Cardiac muscle cell (in vitro differentiated cells and primary cell): ENCODE results near the gene RSU1. TPM values are rescaled to one million over a fixed set of nuclear protein-coding genes. Genes with fewer than 3 reads are reported as not detected.

Source experiments
- DNase-seq, 2 donors: peaks; one replicate each; pipeline versions ENCODE4 v3.0.0 to v3.0.0-alpha.2; 2010 to 2017; ENCODE audit warnings: low read depth in 1 of 2, low spot score in 1 of 2
- H3K27ac ChIP-seq: fragments of 200-600 bp; sonication (generic); 2 replicates; pipeline ENCODE4 v1.5.1; 2016
- H3K27me3 ChIP-seq: fragments of 200-600 bp; sonication (generic); 2 replicates; pipeline ENCODE4 v1.6.0; 2016; ENCODE audit warnings: control low read depth
- H3K36me3 ChIP-seq: fragments of 200-600 bp; sonication (generic); 2 replicates; pipeline ENCODE4 v1.5.1; 2016; ENCODE audit warnings: control low read depth
- H3K4me1 ChIP-seq: fragments of 200-600 bp; sonication (generic); 2 replicates; pipeline ENCODE4 v1.8.1; 2017; ENCODE audit warnings: low read depth, mild to moderate bottlenecking, mixed run types
- H3K4me3 ChIP-seq: fragments of 200-600 bp; sonication (generic); 2 replicates; pipeline ENCODE4 v1.5.1; 2016; ENCODE audit warnings: mild to moderate bottlenecking
- H3K9me3 ChIP-seq: fragments of 200-600 bp; sonication (generic); 2 replicates; pipeline ENCODE4 v1.5.1; 2017; ENCODE audit warnings: low read depth, mild to moderate bottlenecking, control low read depth
- CTCF ChIP-seq: IDR thresholded peaks from 2 replicates; pipeline ENCODE4 v1.5.1; 2012; ENCODE audit warnings: low read depth, mild to moderate bottlenecking, low read length
- polyA plus RNA-seq: library from polyadenylated mRNA; unstranded; fragments of >200 nt; fragmentation: Nextera tagmentation; extraction: Ambion mirVana; gene quantifications from 2 replicates; pipeline ENCODE4 v1.2.1, GENCODE V29; 2016
- total RNA-seq: library from RNA; depleted of rRNA; stranded (reverse); fragments of >200 nt; gene quantifications from 2 replicates; pipeline ENCODE4 v1.2.3, GENCODE V29; 2016

RSU1 gene
- total and polyA plus RNA-seq, 2 experiments from 2014 or later = 18.4 to 69.7 TPM

- Histone ChIP-seq H3K36me3 (no peaks in the 10 kb centered on the region), H3K27ac (no peak overlapping the region), H3K9me3 (no peaks in the 10 kb centered on the region), H3K27me3 (no peaks in the 10 kb centered on the region), H3K4me1 (peaks cover 9% of the 10 kb centered on the region), H3K4me3 (no peak overlapping the region)
- no peak for DNase-seq
- no peak for TF ChIP-seq CTCF
These were observed 272.6 kb downstream of the RSU1 start for GRCh38 chr10:16544591-16544990.

- no peaks in the 10 kb centered on the region for H3K36me3 ChIP-seq
- H3K9me3 ChIP-seq = no peaks in the 10 kb centered on the region
- H3K27me3 ChIP-seq = no peaks in the 10 kb centered on the region
- H3K27ac ChIP-seq = no peak overlapping the region
- no peak overlapping the region for H3K4me3 ChIP-seq
- peaks cover 9% of the 10 kb centered on the region for H3K4me1 ChIP-seq
- no peak for DNase-seq
- no peak for TF ChIP-seq CTCF
These were observed 273.1 kb downstream of the RSU1 start for GRCh38 chr10:16544099-16544498.
